ENCODE data around the gene CIBAR2.

- TF ChIP-seq, protein P1, sequence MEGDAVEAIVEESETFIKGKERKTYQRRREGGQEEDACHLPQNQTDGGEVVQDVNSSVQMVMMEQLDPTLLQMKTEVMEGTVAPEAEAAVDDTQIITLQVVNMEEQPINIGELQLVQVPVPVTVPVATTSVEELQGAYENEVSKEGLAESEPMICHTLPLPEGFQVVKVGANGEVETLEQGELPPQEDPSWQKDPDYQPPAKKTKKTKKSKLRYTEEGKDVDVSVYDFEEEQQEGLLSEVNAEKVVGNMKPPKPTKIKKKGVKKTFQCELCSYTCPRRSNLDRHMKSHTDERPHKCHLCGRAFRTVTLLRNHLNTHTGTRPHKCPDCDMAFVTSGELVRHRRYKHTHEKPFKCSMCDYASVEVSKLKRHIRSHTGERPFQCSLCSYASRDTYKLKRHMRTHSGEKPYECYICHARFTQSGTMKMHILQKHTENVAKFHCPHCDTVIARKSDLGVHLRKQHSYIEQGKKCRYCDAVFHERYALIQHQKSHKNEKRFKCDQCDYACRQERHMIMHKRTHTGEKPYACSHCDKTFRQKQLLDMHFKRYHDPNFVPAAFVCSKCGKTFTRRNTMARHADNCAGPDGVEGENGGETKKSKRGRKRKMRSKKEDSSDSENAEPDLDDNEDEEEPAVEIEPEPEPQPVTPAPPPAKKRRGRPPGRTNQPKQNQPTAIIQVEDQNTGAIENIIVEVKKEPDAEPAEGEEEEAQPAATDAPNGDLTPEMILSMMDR (IDR thresholded peaks at IDR 0.05 in 8 of 11, conservative IDR thresholded peaks at IDR 0.05 in 3 of 11): no peak
- TF ChIP-seq POLR2A (IDR thresholded peaks at IDR 0.05): no peak
- no peak for TF ChIP-seq POLR2AphosphoS5 (IDR thresholded peaks at IDR 0.05)
Measured at GRCh38 chr16:85081765-85082164, 30.5 kb downstream of the CIBAR2 start.
